Measurements from ENCODE around the gene CD80.
"Not testable (repeated sequence)": the region's sequence is repeated elsewhere in the genome, so short reads cannot be mapped to it uniquely, and the experiment has no call there.

The CD80 gene

GRCh38 chr3:119559441-119559963 is at the start of gene CD80:
CD80 (minus strand) TSS chr3:119559614; CDS start chr3:119557728, 1,886 bp downstream.
- no peak for DNase-seq (ENCODE audit: low read depth, low spot score)

- DNase-seq (ENCODE audit: low read depth, low spot score) = no peak
Measured at GRCh38 chr3:119608405-119609000, 49.1 kb upstream of the CD80 start.

- DNase-seq (ENCODE audit: low read depth, low spot score) = no peak
Measured at GRCh38 chr3:119604878-119605277, 45.5 kb upstream of the CD80 start.

- no peak for DNase-seq (ENCODE audit: low read depth, low spot score)
Measured at GRCh38 chr3:119602676-119603075, 43.3 kb upstream of the CD80 start.

- DNase-seq (ENCODE audit: low read depth, low spot score) = no peak
Measured at GRCh38 chr3:119601154-119601553, 41.7 kb upstream of the CD80 start.

GRCh38 chr3:119600732-119601131 is 41.3 kb upstream of the CD80 start:
- DNase-seq (ENCODE audit: low read depth, low spot score) = no peak

GRCh38 chr3:119599558-119600174 is 40.3 kb upstream of the CD80 start:
- no peak for DNase-seq (ENCODE audit: low read depth, low spot score)

GRCh38 chr3:119598410-119599098 is 39.1 kb upstream of the CD80 start:
- DNase-seq (ENCODE audit: low read depth, low spot score) = no peak

- no peak for DNase-seq (ENCODE audit: low read depth, low spot score)
Measured at GRCh38 chr3:119597548-119598288, 38.3 kb upstream of the CD80 start, which contains the start of gene PLA1A. PLA1A (plus strand) TSS chr3:119597885; CDS start chr3:119597914, 29 bp downstream.

- no peak for DNase-seq (ENCODE audit: low read depth, low spot score)
Measured at GRCh38 chr3:119596398-119596797, 37.0 kb upstream of the CD80 start.

- no peak for DNase-seq (ENCODE audit: low read depth, low spot score)
Measured at GRCh38 chr3:119595639-119596334, 36.4 kb upstream of the CD80 start.

GRCh38 chr3:119594929-119595328 is 35.5 kb upstream of the CD80 start:
- not testable (repeated sequence) for DNase-seq (ENCODE audit: low read depth, low spot score)

- no peak for DNase-seq (ENCODE audit: low read depth, low spot score)
Measured at GRCh38 chr3:119594066-119594465, 34.7 kb upstream of the CD80 start.

- no peak for DNase-seq (ENCODE audit: low read depth, low spot score)
Measured at GRCh38 chr3:119592861-119593260, 33.4 kb upstream of the CD80 start.

GRCh38 chr3:119590706-119591105 is 31.3 kb upstream of the CD80 start:
- no peak for DNase-seq (ENCODE audit: low read depth, low spot score)

GRCh38 chr3:119589102-119589773 is 29.8 kb upstream of the CD80 start:
- DNase-seq (ENCODE audit: low read depth, low spot score) = no peak

GRCh38 chr3:119588112-119588511 is 28.7 kb upstream of the CD80 start:
- no peak for DNase-seq (ENCODE audit: low read depth, low spot score)

- DNase-seq (ENCODE audit: low read depth, low spot score) = no peak
Measured at GRCh38 chr3:119586733-119587172, 27.3 kb upstream of the CD80 start.

GRCh38 chr3:119585856-119586570 is 26.6 kb upstream of the CD80 start:
- DNase-seq (ENCODE audit: low read depth, low spot score) = no peak

- DNase-seq (ENCODE audit: low read depth, low spot score) = no peak
Measured at GRCh38 chr3:119585208-119585607, 25.8 kb upstream of the CD80 start.
